GM18498 (cell line): ENCODE measurements around the gene NIPSNAP2.
"Not testable (repeated sequence)": the region's sequence is repeated elsewhere in the genome, so short reads cannot be mapped to it uniquely, and the experiment has no call there.

ENCODE experiments used
- ATAC-seq: cut with Tn5 transposase; IDR thresholded peaks from one replicate; pipeline ENCODE4 v1.9.1; 2021; ENCODE audit warnings: mild to moderate bottlenecking, moderate library complexity; ENCODE audit not compliant: unreplicated experiment

NIPSNAP2 gene

DNA sequence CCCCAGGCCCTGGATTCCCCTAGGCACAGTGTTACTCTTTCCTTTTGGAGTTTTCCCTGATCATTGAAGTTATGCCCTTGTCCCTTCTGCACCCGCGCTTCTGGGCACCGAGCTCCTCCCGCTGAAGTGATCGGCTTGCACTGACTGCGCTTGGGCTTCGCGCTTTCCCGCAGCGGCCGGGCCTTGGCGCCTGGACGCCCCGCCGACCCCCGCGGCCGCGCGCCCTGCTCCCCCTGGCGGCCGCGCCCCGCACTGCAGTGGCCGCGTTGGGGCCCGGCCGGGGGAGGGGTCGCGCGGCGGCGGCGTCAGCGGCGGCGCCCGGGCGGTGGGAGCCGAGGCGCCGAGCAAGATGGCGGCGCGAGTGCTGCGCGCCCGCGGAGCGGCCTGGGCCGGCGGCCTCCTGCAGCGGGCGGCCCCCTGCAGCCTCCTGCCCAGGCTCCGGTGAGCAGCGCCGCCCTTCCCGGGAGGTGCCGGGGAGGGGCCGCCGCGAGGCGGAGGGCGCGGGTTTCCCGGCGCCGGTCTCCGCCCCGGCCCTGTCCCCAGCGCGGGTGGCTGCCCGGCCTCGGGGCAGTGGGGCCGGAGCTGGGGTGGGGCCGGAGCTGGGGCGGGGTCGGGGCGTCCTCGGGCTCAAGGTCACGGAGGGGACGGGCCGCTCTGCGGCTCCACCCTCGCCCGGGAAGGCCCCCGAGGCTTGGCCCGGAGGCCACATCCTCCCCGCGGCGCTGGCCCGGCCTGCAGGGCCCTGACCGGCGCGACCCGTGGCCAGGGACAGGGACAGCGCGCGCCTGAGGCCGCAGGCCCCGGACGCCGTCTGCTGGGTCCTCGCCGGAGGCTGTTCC is at the start of gene NIPSNAP2:
Gene NIPSNAP2 (plus strand): TSS at position 325 of the 839 bp plus-strand sequence. CDS start 25 bp downstream, at position 350.
- peak; percentile 83 for ATAC-seq

DNA sequence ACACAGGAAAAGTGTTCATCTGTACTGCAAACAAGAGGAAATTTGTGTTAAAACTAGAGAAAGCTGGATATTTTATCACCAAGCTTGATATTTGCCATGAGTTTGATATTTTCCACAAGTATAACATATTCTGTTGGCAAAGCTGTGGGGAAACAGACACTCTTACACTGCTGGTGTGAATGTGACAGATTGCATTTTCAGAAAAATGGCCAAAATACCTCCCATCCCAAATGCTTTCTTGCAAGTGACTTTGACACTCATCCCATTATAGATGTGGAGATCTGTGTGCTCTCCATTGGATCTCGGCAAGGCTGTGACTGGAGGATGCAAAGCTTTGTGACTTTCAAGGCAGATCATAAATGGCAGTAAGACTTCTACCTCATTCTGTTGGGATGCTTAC is 46.6 kb upstream of the NIPSNAP2 start:
- no peak for ATAC-seq

DNA sequence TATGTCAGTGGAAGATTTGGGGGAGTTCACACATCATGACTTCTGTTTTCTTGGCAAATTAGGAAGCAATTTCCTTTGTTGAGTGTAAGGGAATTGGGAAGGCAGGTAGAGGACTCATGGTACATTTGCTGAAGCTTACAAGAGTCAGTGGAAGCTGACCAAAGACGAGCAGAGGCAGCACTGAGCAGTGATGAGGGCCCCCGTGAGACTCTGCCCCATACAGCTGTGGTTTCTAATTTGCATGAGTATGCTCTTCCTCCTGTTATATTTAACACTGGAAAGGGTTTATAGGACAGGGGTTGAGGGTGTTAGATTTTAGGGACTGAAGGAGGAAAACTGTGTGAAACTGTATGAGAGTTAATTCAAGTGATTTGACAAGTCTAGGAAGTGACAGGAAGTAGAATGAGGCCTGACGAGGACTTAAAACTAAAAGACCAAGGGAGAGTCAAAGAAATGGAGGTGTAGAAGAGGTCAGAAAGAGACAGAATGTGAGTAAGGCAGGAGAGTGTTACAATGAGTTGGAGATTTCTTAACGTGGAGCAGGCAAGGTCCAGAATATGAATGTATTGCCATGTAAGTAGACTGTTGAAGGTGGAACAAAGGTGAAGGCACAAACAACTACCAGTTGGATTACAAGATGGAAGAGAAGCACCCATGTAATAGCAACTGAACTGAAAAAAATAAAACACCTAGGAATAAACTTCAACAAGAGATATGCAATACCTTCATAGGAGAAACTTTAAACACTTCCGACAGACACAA is 36.2 kb upstream of the NIPSNAP2 start:
- no peak for ATAC-seq

DNA sequence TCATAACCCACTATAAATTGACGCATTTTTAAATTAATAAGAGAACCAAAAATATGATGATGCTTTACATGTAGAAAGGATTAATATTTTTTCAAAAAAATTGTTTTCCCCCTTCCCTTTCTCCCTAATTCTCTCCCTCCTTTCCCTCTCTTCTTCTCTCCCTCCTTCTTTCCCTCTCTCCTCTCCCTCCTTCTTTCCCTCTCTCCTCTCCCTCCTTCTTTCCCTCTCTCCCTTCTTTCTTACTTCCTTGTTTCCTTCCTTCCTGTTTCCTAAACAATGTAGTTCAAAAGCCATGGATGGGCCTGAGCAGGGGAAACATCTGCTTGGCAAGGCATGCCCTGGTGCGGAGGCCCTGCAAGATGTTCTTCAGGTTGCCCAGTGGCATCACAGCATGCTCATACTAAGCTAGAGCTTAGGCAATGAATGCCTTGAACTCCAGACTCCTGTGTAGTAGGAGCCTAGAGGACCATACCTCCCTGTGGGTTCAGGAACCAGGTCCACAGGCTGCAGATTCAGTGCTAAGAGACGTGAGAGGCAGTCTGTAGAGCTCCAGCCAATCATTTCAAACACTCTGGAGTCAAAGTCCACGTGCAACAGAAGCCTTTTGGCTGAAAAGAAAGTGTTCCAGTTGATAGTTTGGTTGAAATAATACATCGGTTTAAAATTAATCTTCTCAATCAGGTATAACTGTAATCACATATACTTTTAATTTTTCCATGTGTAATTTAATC is 32.8 kb upstream of the NIPSNAP2 start:
- ATAC-seq: no peak

DNA sequence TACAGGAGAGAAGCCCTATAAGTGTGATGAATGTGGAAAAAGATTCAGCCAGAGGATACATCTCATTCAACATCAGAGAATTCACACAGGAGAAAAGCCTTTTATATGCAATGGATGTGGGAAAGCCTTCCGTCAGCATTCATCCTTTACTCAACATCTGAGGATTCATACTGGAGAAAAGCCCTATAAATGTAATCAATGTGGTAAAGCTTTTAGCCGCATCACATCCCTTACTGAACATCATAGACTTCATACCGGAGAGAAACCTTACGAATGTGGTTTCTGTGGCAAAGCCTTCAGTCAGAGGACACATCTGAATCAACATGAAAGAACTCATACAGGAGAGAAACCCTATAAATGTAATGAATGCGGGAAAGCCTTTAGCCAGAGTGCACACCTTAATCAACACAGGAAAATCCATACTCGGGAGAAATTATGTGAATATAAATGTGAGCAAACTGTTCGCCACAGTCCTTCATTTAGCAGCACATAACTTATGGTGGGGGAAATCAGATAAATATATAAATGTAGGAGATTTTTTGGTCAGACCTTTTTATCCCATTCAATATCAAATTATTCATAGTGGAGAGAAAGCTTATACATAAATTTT is 24.8 kb upstream of the NIPSNAP2 start:
- ATAC-seq: no peak

DNA sequence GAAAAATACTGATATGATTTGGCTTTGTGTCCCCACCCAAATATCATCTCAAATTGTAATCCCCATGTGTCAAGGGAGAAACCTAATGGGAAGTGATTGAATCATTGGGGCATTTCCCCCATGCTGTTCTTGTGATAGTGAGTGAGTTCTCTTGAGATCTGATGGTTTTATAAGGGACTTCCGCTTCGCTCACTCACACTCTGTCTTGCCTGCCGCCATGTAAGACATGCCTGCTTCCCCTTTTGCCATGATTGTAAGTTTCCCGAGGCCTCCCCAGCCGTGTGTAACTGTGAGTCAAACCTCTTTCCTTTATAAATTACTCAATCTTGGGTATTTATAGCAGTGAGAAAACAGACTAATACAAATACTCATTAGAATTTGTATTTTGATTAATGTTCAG is 17.8 kb upstream of the NIPSNAP2 start:
- ATAC-seq: no peak

DNA sequence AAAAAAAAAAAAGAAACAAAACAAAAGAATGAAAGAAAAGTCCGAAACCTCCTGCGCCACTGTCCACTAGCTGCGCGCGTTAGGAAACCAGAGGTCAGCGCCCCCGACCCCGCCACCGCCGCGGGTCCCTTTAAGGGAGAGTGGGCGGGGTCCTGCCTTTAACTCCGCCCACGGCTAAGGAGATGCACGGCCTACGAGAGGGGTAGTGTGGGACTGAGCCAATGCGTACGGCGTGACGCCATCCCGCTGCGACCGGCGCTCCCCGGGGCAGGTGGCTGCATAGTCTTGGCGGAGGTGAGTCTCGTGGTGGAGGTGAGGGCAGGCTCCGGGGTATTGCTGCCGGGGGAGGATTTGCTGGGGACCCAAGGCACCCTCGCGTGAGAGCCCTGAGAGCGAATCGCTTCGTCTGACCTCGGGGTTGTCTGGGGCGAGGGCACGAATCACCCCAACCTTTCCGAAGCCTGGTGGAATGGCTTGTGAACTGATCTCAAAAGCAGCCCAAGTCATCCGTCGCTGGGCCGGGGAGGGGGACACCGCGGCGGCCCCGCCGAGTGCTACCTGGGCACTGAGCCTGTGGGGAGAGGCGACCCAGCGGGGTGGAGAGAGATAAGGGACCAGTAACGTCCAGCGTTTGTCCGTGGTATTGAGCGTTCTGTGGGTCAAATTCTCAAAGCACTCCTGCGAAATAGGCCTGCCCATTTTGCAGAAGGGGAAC is 12.6 kb upstream of the NIPSNAP2 start, which contains the start of gene MRPS17:
Gene MRPS17 (plus strand): TSS at position 241 of the 715 bp plus-strand sequence. CDS start 1,319 bp downstream, outside the sequence.
- peak; percentile 100 for ATAC-seq

DNA sequence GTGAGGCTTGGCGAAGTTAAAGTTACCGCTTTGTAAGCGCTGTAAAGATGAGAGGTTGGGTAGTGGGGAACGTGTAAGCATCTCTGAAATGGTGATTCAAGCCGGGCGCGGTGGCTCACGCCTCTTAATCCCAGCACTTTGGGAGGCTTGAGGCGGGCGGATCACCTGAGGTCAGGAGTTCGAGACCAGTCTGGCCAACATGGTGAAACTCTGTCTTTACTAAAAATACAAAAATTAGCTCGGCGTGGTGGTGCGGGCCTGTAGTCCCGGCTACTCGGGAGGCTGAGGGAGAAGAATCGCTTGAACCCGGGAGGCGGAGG is 12.1 kb upstream of the NIPSNAP2 start:
- not testable (repeated sequence) for ATAC-seq

DNA sequence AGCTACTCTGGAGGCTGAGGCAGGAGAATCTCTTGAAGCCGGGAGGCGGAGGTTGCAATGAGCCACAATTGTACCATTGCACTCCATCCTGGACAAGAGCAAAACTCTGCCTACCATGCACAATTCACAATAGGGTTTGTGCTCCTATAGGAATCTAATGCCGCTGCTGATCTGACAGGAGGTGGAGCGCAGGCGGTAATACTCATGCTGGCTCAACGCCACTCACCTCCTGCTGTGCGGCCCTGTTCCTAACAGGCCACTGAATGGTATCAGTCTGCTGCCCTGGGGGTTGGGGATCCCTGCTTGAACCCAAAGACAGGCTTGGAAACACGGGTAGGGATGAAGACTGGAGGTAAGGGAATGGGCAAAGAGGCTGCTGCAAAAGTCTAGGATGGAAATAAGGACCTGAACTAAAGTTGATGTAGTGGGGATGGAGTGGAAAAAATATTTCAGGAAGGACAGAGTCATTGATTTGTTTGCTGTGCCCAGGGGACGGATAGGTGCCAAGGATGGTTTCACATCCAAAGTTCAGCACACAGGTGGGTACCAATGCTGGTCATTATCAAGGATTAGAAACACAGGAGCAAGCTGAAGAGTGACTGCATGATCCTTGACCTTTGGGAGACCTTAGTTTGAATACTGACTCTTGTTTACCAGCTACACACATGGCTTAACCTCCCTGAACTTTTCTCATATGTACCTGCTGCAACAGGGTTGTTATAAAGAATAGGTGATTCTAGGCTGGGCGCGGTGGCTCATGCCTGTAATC is 10.5 kb upstream of the NIPSNAP2 start:
- ATAC-seq: no peak

DNA sequence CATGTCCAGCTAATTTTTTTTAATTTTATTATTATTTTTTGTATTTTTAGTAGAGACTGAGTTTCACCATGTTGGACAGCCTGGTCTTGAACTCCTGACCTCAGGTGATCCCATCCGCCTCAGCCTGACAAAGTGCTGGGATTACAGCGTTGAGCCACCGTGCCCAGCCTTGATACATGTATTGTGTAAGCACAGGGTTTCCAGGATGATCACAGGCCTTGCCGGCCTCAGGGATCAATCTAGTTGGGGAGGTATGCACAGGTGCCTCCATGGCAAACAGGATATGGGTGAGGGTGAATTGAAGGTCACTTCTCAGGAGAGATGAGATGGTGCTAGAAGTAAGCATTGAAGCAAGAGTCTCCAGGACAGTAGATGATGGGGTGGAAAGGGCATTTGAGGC is 7.2 kb upstream of the NIPSNAP2 start:
- no peak for ATAC-seq

DNA sequence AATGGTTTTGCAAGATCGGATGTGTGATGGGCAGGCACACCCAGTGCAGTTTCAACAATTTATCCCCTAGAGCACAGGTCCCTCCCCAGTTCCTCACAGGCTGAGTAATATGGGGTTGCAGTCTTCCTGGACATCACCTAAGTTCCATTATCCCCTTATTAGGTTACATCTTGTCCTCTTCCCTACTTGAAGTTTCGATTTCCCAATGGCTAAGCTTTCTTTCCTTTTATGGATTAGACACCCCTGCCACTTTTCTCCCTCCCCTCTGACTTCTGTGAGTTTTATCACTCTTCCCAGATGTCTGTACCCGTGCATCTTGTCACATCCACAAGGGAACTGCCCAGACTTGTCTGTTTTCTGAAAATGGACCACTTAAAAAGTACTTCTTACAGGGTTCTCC is 2.4 kb upstream of the NIPSNAP2 start:
- no peak for ATAC-seq

DNA sequence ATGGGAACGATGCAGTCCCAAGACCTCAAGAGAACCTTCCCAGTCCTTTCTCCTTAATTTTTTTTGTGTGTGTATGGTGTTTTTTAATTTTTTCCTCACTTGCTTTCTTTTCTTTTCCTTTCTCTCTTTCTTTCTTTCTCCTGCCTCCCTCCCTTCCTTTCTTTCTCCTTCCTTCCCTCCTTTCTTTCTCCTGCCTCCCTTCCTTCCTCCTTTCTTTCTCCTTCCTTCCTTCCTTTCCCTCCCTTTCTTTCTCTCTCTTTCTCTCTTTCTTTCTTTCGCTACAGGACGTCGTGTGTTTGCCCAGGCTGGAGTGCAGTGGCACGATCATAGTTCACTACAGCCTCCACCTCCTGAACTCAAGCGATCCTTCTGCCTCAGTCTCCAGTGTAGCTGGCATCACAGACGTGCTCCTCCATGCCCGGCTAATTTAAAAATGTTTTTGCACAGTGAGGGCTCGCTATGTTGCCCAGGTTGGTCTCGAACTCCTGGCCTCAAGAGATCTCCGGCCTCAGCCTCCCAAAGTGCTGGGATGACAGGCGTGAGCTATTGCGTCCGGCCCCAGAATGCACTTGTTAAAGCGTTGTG is 709 bp upstream of the NIPSNAP2 start:
- ATAC-seq: no peak

DNA sequence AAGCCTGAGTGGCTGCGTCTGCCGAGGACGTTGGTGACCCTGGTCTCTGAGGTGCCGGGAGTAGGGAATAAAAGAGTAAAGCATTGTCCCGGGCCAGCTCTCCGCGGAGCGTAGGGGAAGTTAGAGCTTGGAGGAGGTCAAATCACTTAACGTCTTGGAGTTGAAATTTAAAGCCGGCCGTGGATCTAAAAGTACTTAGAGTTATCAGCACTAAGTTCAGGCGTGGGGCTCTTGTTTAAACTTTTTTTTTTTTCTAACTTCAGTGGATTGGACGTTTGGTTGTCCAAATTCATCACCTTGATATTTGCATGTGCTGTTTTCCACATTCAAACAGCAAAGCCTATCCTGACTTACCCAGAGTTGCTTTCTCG is 700 bp downstream of the NIPSNAP2 start:
- ATAC-seq: no peak

DNA sequence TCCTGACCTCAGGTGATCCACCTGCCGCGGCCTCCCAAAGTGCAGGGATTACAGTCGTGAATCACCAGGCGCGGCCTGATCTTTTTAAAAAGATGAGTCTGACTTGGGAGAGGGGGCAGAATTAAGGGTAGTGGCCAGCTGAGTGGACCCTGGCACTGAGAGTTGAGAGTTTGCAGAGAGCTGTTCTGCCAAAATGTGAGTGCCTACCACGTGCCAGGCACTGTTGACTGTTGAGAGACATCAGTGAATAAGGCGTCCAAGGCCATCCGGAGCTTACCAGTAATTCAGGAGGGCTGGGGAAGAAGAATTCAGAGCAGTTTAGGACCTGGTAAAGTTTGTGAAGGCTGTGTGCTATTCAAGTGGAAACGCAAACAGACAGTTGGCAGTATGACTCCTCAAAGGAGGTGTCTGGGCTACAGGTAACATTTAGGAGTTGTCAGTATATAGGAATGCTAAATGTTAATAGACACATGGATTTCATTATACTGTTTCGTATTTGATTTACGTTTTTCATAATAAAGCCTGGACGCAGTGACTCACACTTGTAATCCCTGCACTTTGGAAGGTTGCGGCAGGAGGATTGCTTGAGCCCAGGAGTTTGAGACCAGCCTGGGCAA is 1.5 kb downstream of the NIPSNAP2 start:
- no peak for ATAC-seq

DNA sequence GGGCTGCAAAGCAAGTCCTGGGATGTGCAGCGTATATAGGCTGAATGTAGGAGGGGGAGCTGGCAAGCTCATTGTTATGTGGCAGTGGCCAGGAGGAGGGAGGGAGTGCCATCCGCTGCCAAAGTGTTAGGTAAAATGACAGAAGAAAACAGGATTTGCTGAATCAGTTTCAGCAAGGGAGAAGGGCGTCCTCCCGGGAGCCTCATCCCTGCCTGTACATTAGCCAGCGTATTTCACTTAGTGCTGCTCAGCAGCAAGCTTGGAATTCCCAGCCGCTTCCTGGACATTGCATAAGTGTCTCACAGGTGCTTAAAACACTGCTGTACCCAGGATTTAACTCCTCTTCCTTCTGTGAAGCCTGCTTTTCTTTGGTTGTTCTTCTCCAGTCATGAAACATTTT is 2.5 kb downstream of the NIPSNAP2 start:
- no peak for ATAC-seq

DNA sequence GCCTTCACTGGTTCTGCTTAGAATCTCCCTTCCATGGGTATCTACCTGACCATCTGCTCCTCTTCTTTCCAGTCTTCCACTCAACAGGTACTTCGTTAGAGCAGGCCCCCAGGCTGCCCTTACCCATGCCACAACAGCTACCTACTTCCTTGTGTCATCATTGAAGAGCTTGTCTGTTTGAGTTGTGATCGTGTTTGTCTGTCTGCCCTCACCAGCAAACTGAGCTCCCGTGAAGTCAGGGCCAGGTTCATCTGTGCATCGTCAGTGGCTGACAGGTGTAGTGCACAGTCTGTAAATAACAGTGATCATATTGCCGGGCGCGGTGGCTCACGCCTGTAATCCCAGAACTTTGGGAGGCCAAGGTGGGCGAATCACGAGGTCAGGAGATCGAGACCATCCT is 5.0 kb downstream of the NIPSNAP2 start:
- no peak for ATAC-seq

DNA sequence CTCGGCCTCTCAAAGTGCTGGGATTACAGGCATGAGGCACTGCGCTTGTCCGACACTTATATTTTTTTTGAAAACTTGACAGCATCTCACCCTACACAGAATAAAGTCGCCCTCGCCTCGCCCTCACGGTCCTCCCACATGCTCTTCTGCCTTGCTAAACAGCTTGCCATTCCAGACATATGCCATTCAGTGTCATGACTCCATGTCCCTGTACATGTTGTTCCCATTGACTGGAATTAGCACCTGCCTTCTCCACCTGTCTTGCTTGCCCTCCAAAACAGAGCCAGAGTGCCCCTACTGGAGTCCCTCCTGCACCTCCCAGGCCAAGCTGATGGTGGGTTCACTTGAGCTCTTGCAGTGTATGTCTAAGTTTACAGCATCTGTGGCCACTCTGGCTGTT is 6.2 kb downstream of the NIPSNAP2 start:
- ATAC-seq: no peak

DNA sequence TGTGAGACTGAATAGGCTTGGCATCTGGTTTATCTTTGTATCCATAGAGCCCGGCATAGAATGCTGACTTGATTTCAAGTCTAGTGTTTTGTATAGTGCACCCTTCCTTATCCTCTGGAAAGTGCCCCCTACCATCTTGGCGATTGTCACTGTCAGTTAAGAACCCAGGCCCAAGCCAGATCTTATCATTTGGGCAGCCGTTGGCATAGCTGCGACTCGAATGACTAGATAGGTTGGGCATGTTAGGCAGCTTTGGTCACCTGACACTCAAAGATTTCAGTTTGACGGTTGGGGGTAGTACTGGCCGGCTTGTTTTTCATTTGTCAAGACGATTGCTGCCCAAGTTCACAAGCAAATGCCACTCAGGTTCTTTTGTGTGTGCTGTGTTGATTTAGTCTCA is 6.6 kb downstream of the NIPSNAP2 start:
- ATAC-seq: no peak

DNA sequence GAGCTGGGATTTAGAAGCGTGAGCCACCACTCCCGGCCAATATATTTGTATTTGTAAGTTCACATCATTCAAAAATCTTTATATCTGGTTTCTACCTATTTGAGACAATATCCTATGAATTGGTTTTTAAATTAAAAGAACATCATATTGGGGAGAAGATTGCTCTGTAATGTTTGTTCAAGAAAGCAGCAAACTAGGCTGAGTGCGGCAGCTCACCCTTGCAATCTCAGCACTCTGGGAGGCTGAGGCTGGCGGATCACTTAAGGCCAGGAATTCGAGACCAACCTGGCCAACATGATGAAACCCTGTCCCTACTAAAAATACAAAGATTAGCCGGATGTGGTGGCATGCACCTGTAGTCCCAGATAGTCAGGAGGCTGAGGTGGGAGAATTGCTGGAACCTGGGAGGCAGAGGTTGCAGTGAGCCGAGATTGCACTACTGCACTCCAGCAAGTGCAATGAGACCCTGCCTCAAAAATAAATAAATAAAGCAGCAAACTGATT is 9.4 kb downstream of the NIPSNAP2 start:
- ATAC-seq: no peak
